Stimulated activated CD8-positive, alpha-beta memory T cell treated with anti-CD3 and anti-CD28 coated beads, Interleukin-15, amount 100 ng/mL, for 24 hours (primary cell): ENCODE data around the gene NDUFS4.
"Not testable (repeated sequence)": the region's sequence is repeated elsewhere in the genome, so short reads cannot be mapped to it uniquely, and the experiment has no call there.

ENCODE experiments used
- DNase-seq: peaks from one replicate; pipeline ENCODE4 v3.0.0-alpha.2; 2020; ENCODE audit warnings: low read depth

NDUFS4 gene

GRCh38 chr5:53560506-53561191, at the start of gene NDUFS4:
TSS of gene NDUFS4 (plus strand) at chr5:53560639. CDS start at chr5:53560663, 24 bp downstream.
- DNase-seq, result peak; percentile 50

- DNase-seq, result no peak
These were observed 47.9 kb upstream of the NDUFS4 start for GRCh38 chr5:53512539-53512938.

- no peak for DNase-seq
These were observed 44.5 kb upstream of the NDUFS4 start for GRCh38 chr5:53515988-53516387.

- DNase-seq, result no peak
These were observed 39.6 kb upstream of the NDUFS4 start for GRCh38 chr5:53520813-53521212.

- DNase-seq, result no peak
These were observed 22.7 kb upstream of the NDUFS4 start for GRCh38 chr5:53537711-53538110.

GRCh38 chr5:53540739-53541138, 19.7 kb upstream of the NDUFS4 start:
- DNase-seq, result not testable (repeated sequence)

- no peak for DNase-seq
These were observed 18.6 kb upstream of the NDUFS4 start for GRCh38 chr5:53541859-53542258.

GRCh38 chr5:53542926-53543325, 17.5 kb upstream of the NDUFS4 start:
- DNase-seq, result no peak

GRCh38 chr5:53543401-53543800, 17.0 kb upstream of the NDUFS4 start:
- no peak for DNase-seq

- no peak for DNase-seq
These were observed 14.7 kb upstream of the NDUFS4 start for GRCh38 chr5:53545744-53546143.

- DNase-seq, result no peak
These were observed 13.2 kb upstream of the NDUFS4 start for GRCh38 chr5:53547226-53547625.

- not testable (repeated sequence) for DNase-seq
These were observed 11.9 kb upstream of the NDUFS4 start for GRCh38 chr5:53548501-53548900.

GRCh38 chr5:53549792-53550191, 10.6 kb upstream of the NDUFS4 start:
- no peak for DNase-seq

- no peak for DNase-seq
These were observed 7.9 kb upstream of the NDUFS4 start for GRCh38 chr5:53552561-53552960.

- no peak for DNase-seq
These were observed 6.0 kb upstream of the NDUFS4 start for GRCh38 chr5:53554444-53554843.

GRCh38 chr5:53555160-53555559, 5.3 kb upstream of the NDUFS4 start:
- DNase-seq, result no peak

GRCh38 chr5:53556001-53556400, 4.4 kb upstream of the NDUFS4 start:
- DNase-seq, result no peak

- DNase-seq, result no peak
These were observed 3.1 kb upstream of the NDUFS4 start for GRCh38 chr5:53557386-53557785.

GRCh38 chr5:53558966-53559365, 1.5 kb upstream of the NDUFS4 start:
- no peak for DNase-seq

- no peak for DNase-seq
These were observed 411 bp upstream of the NDUFS4 start for GRCh38 chr5:53560028-53560427.

GRCh38 chr5:53568401-53568800, 8.0 kb downstream of the NDUFS4 start:
- no peak for DNase-seq

GRCh38 chr5:53568871-53569270, 8.4 kb downstream of the NDUFS4 start:
- no peak for DNase-seq

GRCh38 chr5:53569453-53569852, 9.0 kb downstream of the NDUFS4 start:
- DNase-seq, result no peak

GRCh38 chr5:53571403-53571802, 11.0 kb downstream of the NDUFS4 start:
- DNase-seq, result no peak
